Kidney (tissue), 14 donors: ENCODE data around the gene CD52. TPM values are rescaled to one million over a fixed set of nuclear protein-coding genes. Genes with fewer than 3 reads are reported as not detected.

Experiments
- DNase-seq, 5 donors: peaks; one replicate each; pipeline ENCODE4 v3.0.0-alpha.2; 2013 to 2020
- FAIRE-seq: peaks from 2 replicates; lab custom pipeline; 2012; peaks lifted over from hg19 to GRCh38; lab: Jason Lieb, UNC
- H3K27ac ChIP-seq, 2 donors: one replicate each; pipeline ENCODE4 v1.7.0; 2013; ENCODE audit warnings: low read depth in 2 of 2, low read length in 2 of 2, inconsistent platforms in 1 of 2
- H3K27me3 ChIP-seq: one replicate; pipeline ENCODE4 v1.7.1; 2013; ENCODE audit warnings: low read length, inconsistent platforms; ENCODE audit not compliant: control insufficient read depth, insufficient read depth
- H3K36me3 ChIP-seq, 3 donors: one replicate each; pipeline versions ENCODE4 v1.7.0 to v1.7.1; 2013; ENCODE audit warnings: low read length in 3 of 3, control low read depth in 1 of 3, inconsistent platforms in 1 of 3; ENCODE audit not compliant: insufficient read depth in 3 of 3, control insufficient read depth in 2 of 3
- H3K4me1 ChIP-seq, 3 donors: one replicate each; pipeline versions ENCODE4 v1.7.0 to v1.7.1; 2013; ENCODE audit warnings: low read length in 3 of 3, inconsistent platforms in 1 of 3, low read depth in 1 of 3; ENCODE audit not compliant: control insufficient read depth in 2 of 3, insufficient read depth in 2 of 3
- H3K4me3 ChIP-seq, 3 donors: one replicate each; pipeline versions ENCODE4 v1.7.0 to v1.8.1; 2013; ENCODE audit warnings: low read length in 3 of 3, control low read depth in 1 of 3, inconsistent platforms in 1 of 3
- H3K9ac ChIP-seq, 3 donors: one replicate each; pipeline versions ENCODE4 v1.7.0 to v1.7.1; 2013; ENCODE audit warnings: low read length in 3 of 3, control low read depth in 1 of 3, inconsistent platforms in 1 of 3
- H3K9me3 ChIP-seq, 3 donors: one replicate each; pipeline versions ENCODE4 v1.7.0 to v1.7.1; 2013; ENCODE audit warnings: low read length in 3 of 3, control low read depth in 1 of 3, inconsistent platforms in 1 of 3; ENCODE audit not compliant: control insufficient read depth in 2 of 3, insufficient read depth in 1 of 3
- intact Hi-C: fragments of 100-400 bp; cut with DNase I; formaldehyde crosslinking; loops from one replicate; pipeline ENCODE4 v1.11.1; 2022
- polyA plus RNA-seq: library from polyadenylated mRNA; stranded (reverse); fragments of 350-450 nt; fragmentation: Illumina TruSeq; extraction: RNeasy Lipid Tissue Mini Kit (QIAGEN cat#74804); gene quantifications from one replicate; pipeline ENCODE4 v1.2.3, GENCODE V29; 2014; ENCODE audit warnings: low read depth, low replicate concordance; ENCODE audit not compliant: insufficient read depth
- total RNA-seq: library from RNA; stranded (reverse); fragmentation: NEBNext Ultra II Directional; extraction: Animal tissue kit (Norgen Biotek cat#: 25700); gene quantifications from one replicate; pipeline ENCODE4 v1.2.1, GENCODE V29; 2021
- TF ChIP-seq, protein P1 (sequence below): IDR thresholded peaks from 3 replicates; pipeline ENCODE4 v1.5.1; 2012; ENCODE audit warnings: mild to moderate bottlenecking, moderate library complexity, borderline replicate concordance; ENCODE audit not compliant: insufficient read depth; ENCODE audit errors: extremely low read depth
- donor health status: control.
- donor health status: control.
- donor health status: control.
- donor health status: control.
- donor health status: control.
- donor health status: DM: yes; HTN: yes; CAD: no.
- donor health status: Normal renal cell carcinoma (clear cell type).

Gene CD52
- total and polyA plus RNA-seq, 2 donors from 2014 or later: 13.2 to 30.8 TPM

DNA sequence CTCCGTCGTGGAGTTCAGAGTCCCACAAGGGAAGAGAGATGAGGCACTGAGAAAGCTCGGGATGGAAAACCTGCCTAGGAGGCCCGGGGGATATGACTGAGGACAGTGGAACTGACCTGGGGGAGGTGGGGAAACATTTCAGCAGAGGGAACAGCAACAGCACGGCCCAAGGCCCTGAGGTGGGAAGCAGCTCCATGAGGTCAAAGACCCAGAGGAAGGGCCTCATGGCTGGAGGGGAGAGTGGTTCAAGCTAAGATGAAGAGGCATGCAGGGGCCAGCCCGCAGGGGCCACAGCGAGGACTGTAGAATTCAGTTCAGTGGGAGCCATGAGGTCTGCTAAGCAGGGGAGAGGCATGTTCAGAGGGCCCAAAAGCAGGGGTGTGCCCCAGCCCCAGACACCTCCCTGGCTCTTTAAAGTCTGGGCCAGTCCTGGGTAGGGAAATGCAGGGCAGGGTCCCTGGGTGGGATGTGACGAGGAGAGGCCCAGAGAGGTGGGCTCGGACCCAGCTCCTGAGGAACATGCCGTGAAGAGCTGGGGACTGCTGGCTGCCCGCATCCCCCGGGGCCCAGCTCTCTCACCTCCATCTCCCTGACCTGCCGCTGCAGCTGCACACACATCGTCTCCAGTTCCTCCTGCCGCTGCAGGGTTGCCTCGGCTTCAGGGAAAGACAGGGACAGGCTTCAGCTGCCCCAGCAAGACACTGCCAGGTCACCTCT, 21.3 kb upstream of the CD52 start:
- Histone ChIP-seq H3K9ac (no peak overlapping the region), H3K4me3 (no peak overlapping the region), H3K27me3 (no peaks in the 10 kb centered on the region), H3K27ac (no peak overlapping the region), H3K36me3 (no peaks in the 10 kb centered on the region), H3K9me3 (no peaks in the 10 kb centered on the region), H3K4me1 (no peaks in the 10 kb centered on the region)
- no peak for DNase-seq
- TF ChIP-seq, protein P1, sequence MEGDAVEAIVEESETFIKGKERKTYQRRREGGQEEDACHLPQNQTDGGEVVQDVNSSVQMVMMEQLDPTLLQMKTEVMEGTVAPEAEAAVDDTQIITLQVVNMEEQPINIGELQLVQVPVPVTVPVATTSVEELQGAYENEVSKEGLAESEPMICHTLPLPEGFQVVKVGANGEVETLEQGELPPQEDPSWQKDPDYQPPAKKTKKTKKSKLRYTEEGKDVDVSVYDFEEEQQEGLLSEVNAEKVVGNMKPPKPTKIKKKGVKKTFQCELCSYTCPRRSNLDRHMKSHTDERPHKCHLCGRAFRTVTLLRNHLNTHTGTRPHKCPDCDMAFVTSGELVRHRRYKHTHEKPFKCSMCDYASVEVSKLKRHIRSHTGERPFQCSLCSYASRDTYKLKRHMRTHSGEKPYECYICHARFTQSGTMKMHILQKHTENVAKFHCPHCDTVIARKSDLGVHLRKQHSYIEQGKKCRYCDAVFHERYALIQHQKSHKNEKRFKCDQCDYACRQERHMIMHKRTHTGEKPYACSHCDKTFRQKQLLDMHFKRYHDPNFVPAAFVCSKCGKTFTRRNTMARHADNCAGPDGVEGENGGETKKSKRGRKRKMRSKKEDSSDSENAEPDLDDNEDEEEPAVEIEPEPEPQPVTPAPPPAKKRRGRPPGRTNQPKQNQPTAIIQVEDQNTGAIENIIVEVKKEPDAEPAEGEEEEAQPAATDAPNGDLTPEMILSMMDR: no peak
- FAIRE-seq: no peak
- intact Hi-C loops: no loop called here

DNA sequence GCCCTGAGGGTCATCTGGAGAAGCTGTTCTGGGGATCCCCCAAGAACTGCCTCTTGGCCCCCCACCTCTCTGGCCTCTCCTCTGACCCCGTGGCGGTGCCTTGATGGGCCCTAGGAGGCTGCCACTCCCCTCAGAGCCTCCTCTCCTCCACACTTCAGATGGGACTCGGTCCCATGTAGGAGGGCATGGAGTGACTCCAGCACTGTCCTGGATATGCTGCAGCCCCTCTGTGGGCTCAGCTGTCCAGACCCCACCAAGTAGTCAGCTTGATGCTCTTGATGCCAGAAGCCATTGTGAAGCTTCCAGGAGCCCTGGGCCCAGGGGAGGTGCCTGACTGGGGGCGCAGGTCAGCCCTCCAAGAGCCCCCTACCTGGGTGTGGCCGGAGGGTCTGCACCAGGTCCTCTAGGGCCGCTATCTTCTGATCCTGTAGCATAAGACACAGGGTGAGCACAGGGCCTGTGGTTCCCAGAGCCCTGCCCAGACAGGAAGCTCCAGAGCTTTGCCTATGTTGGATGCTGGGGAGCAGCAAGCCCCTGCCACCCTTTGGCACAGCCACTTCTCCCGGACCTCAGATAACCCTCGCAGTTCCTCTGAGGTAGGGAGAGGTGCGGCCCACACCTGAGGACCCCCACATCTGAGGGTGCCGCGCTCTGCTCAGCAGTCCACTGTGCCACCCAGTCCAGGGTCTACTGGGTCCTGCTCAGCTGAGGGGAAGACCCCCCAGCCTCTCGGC, 20.5 kb upstream of the CD52 start:
- H3K9me3 ChIP-seq: no peaks in the 10 kb centered on the region
- no peak overlapping the region for H3K9ac ChIP-seq
- H3K4me1 ChIP-seq: no peaks in the 10 kb centered on the region
- DNase-seq: no peak
- no peaks in the 10 kb centered on the region for H3K36me3 ChIP-seq
- H3K4me3 ChIP-seq: no peak overlapping the region
- no peak for FAIRE-seq
- H3K27me3 ChIP-seq: no peaks in the 10 kb centered on the region
- TF ChIP-seq, protein P1: no peak
- no peak overlapping the region for H3K27ac ChIP-seq
- intact Hi-C loops: no loop called here

DNA sequence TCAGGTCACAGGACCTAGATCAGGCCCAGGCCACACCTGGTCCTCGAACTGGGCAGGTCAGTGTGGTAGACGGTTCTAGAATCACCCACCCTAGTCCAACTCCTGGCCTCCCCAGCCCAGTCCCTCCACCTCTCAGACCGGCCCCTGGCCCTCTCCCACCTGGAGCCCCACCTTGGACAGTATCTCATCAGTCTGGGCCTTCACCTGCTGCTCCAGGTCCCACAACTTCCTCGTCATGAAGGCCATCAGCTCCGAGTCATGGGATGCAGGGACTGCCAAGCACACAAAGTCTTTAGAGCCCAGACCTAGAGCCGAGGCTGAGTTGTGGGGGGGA, 20.0 kb upstream of the CD52 start:
- no peak overlapping the region for H3K9ac ChIP-seq
- H3K27ac ChIP-seq: no peak overlapping the region
- intact Hi-C loops: no loop called here
- no peaks in the 10 kb centered on the region for H3K9me3 ChIP-seq
- H3K36me3 ChIP-seq: no peaks in the 10 kb centered on the region
- no peak overlapping the region for H3K4me3 ChIP-seq
- TF ChIP-seq, protein P1: no peak
- DNase-seq (no peak), FAIRE-seq (no peak)
- no peaks in the 10 kb centered on the region for H3K27me3 ChIP-seq
- no peaks in the 10 kb centered on the region for H3K4me1 ChIP-seq
